ENCODE measurements around the gene RAB12. TPM values are rescaled to one million over a fixed set of nuclear protein-coding genes. Genes with fewer than 3 reads are reported as not detected.
A peak's percentile ranks its signal among the peaks of the same experiment; 100 is the strongest.
"Not testable (repeated sequence)": the region's sequence is repeated elsewhere in the genome, so short reads cannot be mapped to it uniquely, and the experiment has no call there.

Gene RAB12
- total RNA-seq, 2 experiments from 2014 or later = 20.6 to 34.0 TPM

GRCh38 chr18:8651478-8652261 is 42.4 kb downstream of the RAB12 start:
- CTCF ChIA-PET (ENCODE audit: unreplicated experiment); H3K4me3 ChIP-seq (ENCODE audit: low read depth, low read length, poor library complexity, severe bottlenecking); H3K4me1 ChIP-seq (ENCODE audit: insufficient read depth, low read length, poor library complexity, severe bottlenecking); H4K20me1 ChIP-seq (ENCODE audit: insufficient read depth, low read length); H3K9me2 ChIP-seq (ENCODE audit: insufficient read depth, low read length); H3K79me2 ChIP-seq (ENCODE audit: insufficient read depth, low read depth, low read length); H2AFZ ChIP-seq (ENCODE audit: low read length); H3K36me3 ChIP-seq (ENCODE audit: insufficient read depth, low read length); H3K9me3 ChIP-seq (ENCODE audit: low read length); H3K4me2 ChIP-seq (ENCODE audit: low read length); intact Hi-C loops (cut with micrococcal nuclease; ENCODE audit: unreplicated experiment); H3K27ac ChIP-seq (ENCODE audit: low read depth, low read length, poor library complexity, severe bottlenecking); BruUV-seq (replicated peaks); DNase-seq (ENCODE audit: low spot score): not testable (repeated sequence)
- POLR2A ChIA-PET = interaction anchor here (0.7 kb wide), 1 partner anchor 165 kb away, joined by 3 read pairs; no protein-coding TSS in a partner anchor
- TF ChIP-seq, protein P1, sequence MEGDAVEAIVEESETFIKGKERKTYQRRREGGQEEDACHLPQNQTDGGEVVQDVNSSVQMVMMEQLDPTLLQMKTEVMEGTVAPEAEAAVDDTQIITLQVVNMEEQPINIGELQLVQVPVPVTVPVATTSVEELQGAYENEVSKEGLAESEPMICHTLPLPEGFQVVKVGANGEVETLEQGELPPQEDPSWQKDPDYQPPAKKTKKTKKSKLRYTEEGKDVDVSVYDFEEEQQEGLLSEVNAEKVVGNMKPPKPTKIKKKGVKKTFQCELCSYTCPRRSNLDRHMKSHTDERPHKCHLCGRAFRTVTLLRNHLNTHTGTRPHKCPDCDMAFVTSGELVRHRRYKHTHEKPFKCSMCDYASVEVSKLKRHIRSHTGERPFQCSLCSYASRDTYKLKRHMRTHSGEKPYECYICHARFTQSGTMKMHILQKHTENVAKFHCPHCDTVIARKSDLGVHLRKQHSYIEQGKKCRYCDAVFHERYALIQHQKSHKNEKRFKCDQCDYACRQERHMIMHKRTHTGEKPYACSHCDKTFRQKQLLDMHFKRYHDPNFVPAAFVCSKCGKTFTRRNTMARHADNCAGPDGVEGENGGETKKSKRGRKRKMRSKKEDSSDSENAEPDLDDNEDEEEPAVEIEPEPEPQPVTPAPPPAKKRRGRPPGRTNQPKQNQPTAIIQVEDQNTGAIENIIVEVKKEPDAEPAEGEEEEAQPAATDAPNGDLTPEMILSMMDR (conservative IDR thresholded peaks at IDR 0.05; ENCODE audit: low read length) = peak; percentile 27; the same call in 1 of the 2 replicates

GRCh38 chr18:8654503-8655451 is 45.5 kb downstream of the RAB12 start:
- no peaks in the 10 kb centered on the region for H3K9me3 ChIP-seq (ENCODE audit: low read length)
- intact Hi-C loops (cut with micrococcal nuclease; ENCODE audit: unreplicated experiment) = loop anchor here (1.0 to 5.0 kb wide), 4 partner anchors 328 to 494 kb away; no protein-coding TSS in a partner anchor
- no peak overlapping the region for H3K4me3 ChIP-seq (ENCODE audit: low read depth, low read length, poor library complexity, severe bottlenecking)
- H3K79me2 ChIP-seq (ENCODE audit: insufficient read depth, low read depth, low read length) = no peaks in the 10 kb centered on the region
- H4K20me1 ChIP-seq (ENCODE audit: insufficient read depth, low read length) = no peaks in the 10 kb centered on the region
- H2AFZ ChIP-seq (ENCODE audit: low read length) = no peak overlapping the region
- H3K4me1 ChIP-seq (ENCODE audit: insufficient read depth, low read length, poor library complexity, severe bottlenecking) = peaks cover 5% of the 10 kb centered on the region
- no peak for TF ChIP-seq EZH2phosphoT487 (IDR thresholded peaks at IDR 0.05; ENCODE audit: borderline replicate concordance, low read depth, low read length)
- TF ChIP-seq, protein P1 (conservative IDR thresholded peaks at IDR 0.05; ENCODE audit: low read length) = peak; percentile 91
- no TSS peak for BruUV-seq (replicated peaks)
- ChIA-PET POLR2A (interaction anchor here (0.8 to 1.9 kb wide), 4 partner anchors 283 to 332 kb away, joined by 3 to 9 read pairs (median 3); no protein-coding TSS in a partner anchor), CTCF (ENCODE audit: unreplicated experiment) (interaction anchor here (1.3 to 2.1 kb wide), 3 partner anchors 324 to 333 kb away, joined by 4 to 8 read pairs (median 5); no protein-coding TSS in a partner anchor)
- H3K9me2 ChIP-seq (ENCODE audit: insufficient read depth, low read length) = no peaks in the 10 kb centered on the region
- no peak overlapping the region for H3K4me2 ChIP-seq (ENCODE audit: low read length)
- H3K36me3 ChIP-seq (ENCODE audit: insufficient read depth, low read length) = no peaks in the 10 kb centered on the region
- H3K27ac ChIP-seq (ENCODE audit: low read depth, low read length, poor library complexity, severe bottlenecking) = no peak overlapping the region
- peak; percentile 55 for DNase-seq (ENCODE audit: low spot score)
